IMR-90 (cell line): ENCODE data around the gene CNPPD1. TPM values are rescaled to one million over a fixed set of nuclear protein-coding genes. Genes with fewer than 3 reads are reported as not detected.

ENCODE experiments used
- ATAC-seq: fragments of 200-7000 bp; cut with Tn5 transposase; 2 replicates; pipeline ENCODE4 v1.9.1; 2020; ENCODE audit warnings: low read depth, mild to moderate bottlenecking, moderate library complexity
- BruUV-seq: library from RNA; stranded (reverse); fragments of 400-500 nt; replicated peaks from 2 replicates; lab custom pipeline; 2021; lab: Mats Ljungman, UMichigan
- CTCF ChIA-PET: fragments of 300-600 bp; formaldehyde crosslinking; extraction: SDS; loops from one replicate; lab custom pipeline; 2021; ENCODE audit warnings: antibody characterized with exemption; lab: Yijun Ruan, JAX
- POLR2A ChIA-PET: fragments of 300-600 bp; sonication (Branson Sonifier 250); formaldehyde crosslinking; loops from one replicate; lab custom pipeline; 2022; ENCODE audit warnings: antibody characterized with exemption; ENCODE audit not compliant: unreplicated experiment; lab: Charles Lee
- DNase-seq: peaks from one replicate; pipeline ENCODE4 v3.0.0; 2013
- H2AFZ ChIP-seq: replicated peaks from 2 replicates; pipeline ENCODE3; 2013; ENCODE audit warnings: low read length, mild to moderate bottlenecking; ENCODE audit not compliant: poor library complexity
- H2AK5ac ChIP-seq: 2 replicates; pipeline ENCODE4 v1.6.1; 2013; ENCODE audit warnings: low read depth, low read length, inconsistent platforms
- H2AK9ac ChIP-seq: replicated peaks from 2 replicates; pipeline ENCODE3; 2013; ENCODE audit warnings: mild to moderate bottlenecking, low read depth, low read length, moderate library complexity; ENCODE audit not compliant: poor library complexity
- H2BK120ac ChIP-seq: 2 replicates; pipeline ENCODE4 v1.6.1; 2013; ENCODE audit warnings: low read depth, low read length, inconsistent platforms
- H2BK15ac ChIP-seq: 3 replicates; pipeline ENCODE4 v1.6.1; 2013; ENCODE audit warnings: low read depth, low read length, inconsistent platforms
- H2BK20ac ChIP-seq: 2 replicates; pipeline ENCODE4 v1.6.1; 2013; ENCODE audit warnings: low read depth, mild to moderate bottlenecking, inconsistent platforms, low read length, moderate library complexity
- H2BK5ac ChIP-seq: 2 replicates; pipeline ENCODE4 v1.6.1; 2013; ENCODE audit warnings: mild to moderate bottlenecking, low read depth, low read length, inconsistent platforms; ENCODE audit not compliant: poor library complexity, severe bottlenecking
- H3K14ac ChIP-seq: replicated peaks from 2 replicates; pipeline ENCODE4 v1.6.1; 2013; ENCODE audit warnings: low read depth, low read length, inconsistent platforms
- H3K18ac ChIP-seq: 2 replicates; pipeline ENCODE4 v1.6.1; 2013; ENCODE audit warnings: low read depth, low read length, control low read depth
- H3K23ac ChIP-seq: 2 replicates; pipeline ENCODE4 v1.6.1; 2013; ENCODE audit warnings: low read depth, low read length, inconsistent platforms
- H3K27ac ChIP-seq: 2 replicates; pipeline ENCODE4 v1.5.1; 2013; ENCODE audit warnings: mild to moderate bottlenecking, control low read depth, low read length; ENCODE audit not compliant: insufficient read depth
- H3K27me3 ChIP-seq: 2 replicates; pipeline ENCODE4 v1.6.1; 2013; ENCODE audit warnings: low read length; ENCODE audit not compliant: control insufficient read depth, insufficient read depth
- H3K36me3 ChIP-seq: 2 replicates; pipeline ENCODE4 v1.6.1; 2013; ENCODE audit warnings: low read length, mixed read lengths; ENCODE audit not compliant: control insufficient read depth, insufficient read depth
- H3K4ac ChIP-seq: 2 replicates; pipeline ENCODE4 v1.6.1; 2013; ENCODE audit warnings: low read depth, low read length, inconsistent platforms
- H3K4me1 ChIP-seq: 2 replicates; pipeline ENCODE4 v1.6.1; 2013; ENCODE audit warnings: low read length, mixed read lengths; ENCODE audit not compliant: control insufficient read depth, insufficient read depth
- H3K4me2 ChIP-seq: 2 replicates; pipeline ENCODE4 v1.6.1; 2013; ENCODE audit warnings: low read depth, mild to moderate bottlenecking, control low read depth, low read length, moderate library complexity
- H3K4me3 ChIP-seq: 2 replicates; pipeline ENCODE4 v1.5.1; 2013; ENCODE audit warnings: low read depth, mild to moderate bottlenecking, control low read depth, low read length, moderate library complexity; ENCODE audit not compliant: insufficient read depth
- H3K56ac ChIP-seq: 2 replicates; pipeline ENCODE4 v1.6.1; 2013; ENCODE audit warnings: low read length, inconsistent platforms; ENCODE audit not compliant: insufficient read depth; ENCODE audit errors: extremely low read depth
- H3K79me1 ChIP-seq, 2 experiments: 2 replicates each; pipeline ENCODE4 v1.6.1; 2013; ENCODE audit warnings: low read length in 2 of 2, inconsistent platforms in 1 of 2, low read depth in 1 of 2
- H3K9ac ChIP-seq: 2 replicates; pipeline ENCODE4 v1.6.1; 2013; ENCODE audit warnings: low read depth, low read length, control low read depth
- H3K9me1 ChIP-seq: 2 replicates; pipeline ENCODE4 v1.6.1; 2013; ENCODE audit warnings: low read length, inconsistent platforms; ENCODE audit not compliant: insufficient read depth
- H3K9me3 ChIP-seq: 2 replicates; pipeline ENCODE4 v1.6.1; 2013; ENCODE audit warnings: low read length; ENCODE audit not compliant: control insufficient read depth, insufficient read depth
- H4K20me1 ChIP-seq: 2 replicates; pipeline ENCODE4 v1.6.1; 2013; ENCODE audit warnings: low read length, inconsistent platforms; ENCODE audit not compliant: insufficient read depth
- H4K5ac ChIP-seq: 2 replicates; pipeline ENCODE4 v1.6.1; 2013; ENCODE audit warnings: mild to moderate bottlenecking, low read depth, low read length, control low read depth
- H4K8ac ChIP-seq, 2 experiments: 2 replicates each; pipeline ENCODE4 v1.6.1; 2013; ENCODE audit warnings: low read depth in 2 of 2, low read length in 2 of 2, control low read depth in 1 of 2, inconsistent platforms in 1 of 2
- H4K91ac ChIP-seq: 2 replicates; pipeline ENCODE4 v1.6.1; 2013; ENCODE audit warnings: low read depth, low read length, inconsistent platforms; ENCODE audit not compliant: insufficient read depth
- CHD1 ChIP-seq: IDR thresholded peaks from 2 replicates; pipeline ENCODE4 v1.6.1; 2012; ENCODE audit warnings: low read depth, low read length, improper control_type of control experiment
- FOS ChIP-seq: fragments of 150-350 bp; IDR thresholded peaks from 2 replicates; pipeline ENCODE4 v1.6.1; 2016; ENCODE audit warnings: low read depth, low read length
- MAZ ChIP-seq: IDR thresholded peaks from 2 replicates; pipeline ENCODE4 v1.6.1; 2012; ENCODE audit warnings: low read depth, mild to moderate bottlenecking, low read length, improper control_type of control experiment, moderate library complexity, borderline replicate concordance
- RCOR1 ChIP-seq: IDR thresholded peaks from 2 replicates; pipeline ENCODE4 v1.6.1; 2012; ENCODE audit warnings: mild to moderate bottlenecking, low read length, improper control_type of control experiment; ENCODE audit not compliant: insufficient replicate concordance
- RFX5 ChIP-seq: IDR thresholded peaks from 2 replicates; pipeline ENCODE4 v1.8.0; 2012; ENCODE audit warnings: low read depth, mild to moderate bottlenecking, low read length, moderate library complexity
- SMC3 ChIP-seq: fragments of 150-350 bp; IDR thresholded peaks from 2 replicates; pipeline ENCODE4 v1.6.1; 2016; ENCODE audit warnings: low read depth, mild to moderate bottlenecking, antibody characterized with exemption, low read length, moderate library complexity
- WGBS, 2 experiments: methylation state at CpG; one replicate each; pipeline versions ENCODE4 v1.1.5 to v1.1.7; 2013; ENCODE audit warnings: missing lambda C conversion rate in 2 of 2; ENCODE audit not compliant: insufficient read length in 1 of 2; ENCODE audit errors: extremely low coverage in 2 of 2; 5-methylcytosine and 5-hydroxymethylcytosine counted together
- dilution Hi-C: fragments of 300-500 bp; cut with HindIII; formaldehyde crosslinking; loops from one replicate; pipeline ENCODE4 v1.14.3; 2018; ENCODE audit warnings: low sequenced_read_pairs; ENCODE audit not compliant: unreplicated experiment
- in situ Hi-C: fragments of 300-500 bp; cut with MboI; formaldehyde crosslinking; loops from 3 replicates; pipeline ENCODE4 v1.14.3; 2019; ENCODE audit warnings: low sequenced_read_pairs, inconsistent platforms, mixed read lengths
- intact Hi-C: fragments of 100-400 bp; cut with micrococcal nuclease; formaldehyde crosslinking; loops from 2 replicates; pipeline ENCODE4 v1.10.0; 2022
- polyA plus RNA-seq, 3 experiments: library from polyadenylated mRNA; depleted of rRNA; stranded (reverse); fragments of >200 nt; gene quantifications; 2 replicates each; pipeline ENCODE4 v1.2.3, GENCODE V29; 2012; ENCODE audit warnings: low replicate concordance in 1 of 3
- total RNA-seq: library from RNA; depleted of rRNA; stranded (reverse); fragments of >200 nt; gene quantifications from 2 replicates; pipeline ENCODE4 v1.2.3, GENCODE V29; 2012

CNPPD1 gene
- total and polyA plus RNA-seq, 2 of the 4 experiments (the other 2 are of a cell fraction), result 11.1 to 29.2 TPM

GRCh38 chr2:219127037-219127635, 49.6 kb downstream of the CNPPD1 start:
- no peak overlapping the region for H2AK9ac ChIP-seq
- H2BK15ac ChIP-seq, result no peak overlapping the region
- no peak overlapping the region for H2AK5ac ChIP-seq
- POLR2A ChIA-PET, result no interaction called here
- no peak overlapping the region for H2BK5ac ChIP-seq
- no peak overlapping the region for H3K23ac ChIP-seq
- H3K4ac ChIP-seq, result no peak overlapping the region
- no peak overlapping the region for H3K4me3 ChIP-seq
- H3K18ac ChIP-seq, result no peak overlapping the region
- dilution Hi-C loops, result no loop called here
- H3K79me1 ChIP-seq, result no peaks in the 10 kb centered on the region; a peak in 1 of 4 replicates
- intact Hi-C loops, result no loop called here
- H3K14ac ChIP-seq, result no peak overlapping the region
- in situ Hi-C loops, result no loop called here
- no peak overlapping the region for H4K8ac ChIP-seq
- CTCF ChIA-PET, result no interaction called here
- no peak overlapping the region for H4K5ac ChIP-seq
- peaks cover 12% of the 10 kb centered on the region for H3K4me1 ChIP-seq
- BruUV-seq, result no TSS peak
- no peak overlapping the region for H2AFZ ChIP-seq
- H3K9me1 ChIP-seq, result peaks cover 9% of the 10 kb centered on the region
- TF ChIP-seq SMC3 (no peak), RCOR1 (no peak), FOS (no peak), CHD1 (no peak), MAZ (no peak), RFX5 (no peak)
- no CpG with 5 or more reads among the region's 2 CpGs for WGBS, 2 experiments
- no peaks in the 10 kb centered on the region for H3K36me3 ChIP-seq
- ATAC-seq (no peak), DNase-seq (no peak)
- H2BK120ac ChIP-seq, result no peak overlapping the region
- no peaks in the 10 kb centered on the region for H3K27me3 ChIP-seq
- no peaks in the 10 kb centered on the region for H4K20me1 ChIP-seq
- H3K9ac ChIP-seq, result no peak overlapping the region
- no peak overlapping the region for H3K56ac ChIP-seq
- no peaks in the 10 kb centered on the region for H3K9me3 ChIP-seq
- no peak overlapping the region for H3K4me2 ChIP-seq
- H3K27ac ChIP-seq, result no peak overlapping the region
- no peak overlapping the region for H2BK20ac ChIP-seq
- no peak overlapping the region for H4K91ac ChIP-seq
